GM20000 (cell line): ENCODE data around the gene TMTC1.

Source experiments
- DNase-seq: peaks from one replicate; pipeline ENCODE4 v3.0.0; 2012; ENCODE audit warnings: low spot score
- CTCF ChIP-seq: IDR thresholded peaks from 2 replicates; pipeline ENCODE4 v1.5.1; 2012; ENCODE audit warnings: mild to moderate bottlenecking, control low read depth; ENCODE audit errors: extremely low read depth, missing control alignments

The TMTC1 gene

GRCh38 chr12:29750131-29750927, 33.4 kb downstream of the TMTC1 start:
- TF ChIP-seq CTCF = no peak
- peak; percentile 13 for DNase-seq

GRCh38 chr12:29744365-29744764, 39.4 kb downstream of the TMTC1 start:
- no peak for TF ChIP-seq CTCF
- DNase-seq = no peak

GRCh38 chr12:29743801-29744200, 39.9 kb downstream of the TMTC1 start:
- no peak for DNase-seq
- TF ChIP-seq CTCF = no peak

GRCh38 chr12:29743077-29743476, 40.7 kb downstream of the TMTC1 start:
- DNase-seq = no peak

GRCh38 chr12:29742646-29743045, 41.1 kb downstream of the TMTC1 start:
- DNase-seq = no peak
- no peak for TF ChIP-seq CTCF

More at GRCh38 chr12:29743077-29743476, 40.7 kb downstream of the TMTC1 start:
- TF ChIP-seq CTCF = no peak

GRCh38 chr12:29741342-29742241, 42.1 kb downstream of the TMTC1 start:
- no peak for TF ChIP-seq CTCF
- DNase-seq = no peak
